Hematopoietic multipotent progenitor cell (in vitro differentiated cells): ENCODE data around the gene EPHB4. TPM values are rescaled to one million over a fixed set of nuclear protein-coding genes. Genes with fewer than 3 reads are reported as not detected.
"Not testable (repeated sequence)": the region's sequence is repeated elsewhere in the genome, so short reads cannot be mapped to it uniquely, and the experiment has no call there.

Source experiments
- DNase-seq, 3 donors: peaks; one replicate each; pipeline ENCODE4 v3.0.0-alpha.2; 2011 to 2015; ENCODE audit warnings: low read depth in 2 of 3, low spot score in 2 of 3
- total RNA-seq: library from RNA; depleted of rRNA; stranded (reverse); fragments of >200 nt; gene quantifications from one replicate; pipeline ENCODE4 v1.2.3, GENCODE V29; 2012

The EPHB4 gene
- total RNA-seq, 1 donor, result 20.5 TPM

DNA sequence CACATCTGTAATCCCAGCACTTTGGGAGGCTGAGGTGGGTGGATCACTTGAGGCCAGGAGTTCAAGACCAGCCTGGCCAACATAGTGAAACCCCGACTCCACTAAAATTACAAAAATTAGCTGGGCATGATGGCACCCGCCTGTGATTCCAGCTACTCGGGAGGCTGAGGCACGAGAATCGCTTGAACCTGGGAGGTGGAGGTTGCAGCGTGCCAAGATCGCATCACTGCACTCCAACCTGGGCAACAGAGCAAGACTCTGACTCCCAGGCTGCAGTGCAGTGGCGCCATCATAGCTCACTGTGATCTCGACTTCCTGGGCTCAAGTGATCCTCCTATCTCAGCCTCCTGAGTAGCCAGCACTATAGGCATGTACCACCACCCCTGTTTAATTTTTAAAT is 27.6 kb upstream of the EPHB4 start:
- not testable (repeated sequence) for DNase-seq

DNA sequence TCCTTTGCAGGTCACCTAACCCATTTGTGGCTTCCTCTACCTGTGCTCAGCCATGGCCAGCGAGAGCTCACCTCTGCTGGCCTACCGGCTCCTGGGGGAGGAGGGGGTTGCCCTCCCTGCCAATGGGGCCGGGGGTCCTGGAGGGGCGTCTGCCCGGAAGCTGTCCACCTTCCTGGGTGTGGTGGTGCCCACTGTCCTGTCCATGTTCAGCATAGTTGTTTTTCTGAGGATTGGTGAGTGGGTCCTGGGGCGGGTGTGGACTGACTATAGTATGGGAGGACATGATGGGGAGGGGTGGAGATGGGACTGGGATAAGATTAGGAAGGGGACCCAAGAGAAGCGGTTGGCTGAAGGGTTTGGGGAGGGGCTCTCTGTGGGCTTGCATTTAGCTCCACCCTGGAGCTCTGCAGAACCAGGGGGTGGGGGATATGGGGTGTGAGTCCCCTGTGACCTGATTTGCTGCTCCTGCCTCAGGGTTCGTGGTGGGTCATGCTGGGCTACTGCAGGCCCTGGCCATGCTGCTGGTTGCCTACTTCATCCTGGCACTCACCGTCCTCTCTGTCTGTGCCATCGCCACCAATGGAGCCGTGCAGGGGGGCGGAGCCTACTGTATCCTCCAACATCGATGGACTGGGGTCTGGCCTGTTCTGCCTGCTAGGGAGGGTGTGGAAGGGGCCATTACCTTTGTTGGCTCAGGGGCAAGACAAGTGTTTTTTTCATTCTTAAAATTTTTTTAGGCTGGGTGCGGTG is 27.0 kb upstream of the EPHB4 start:
- no peak for DNase-seq

DNA sequence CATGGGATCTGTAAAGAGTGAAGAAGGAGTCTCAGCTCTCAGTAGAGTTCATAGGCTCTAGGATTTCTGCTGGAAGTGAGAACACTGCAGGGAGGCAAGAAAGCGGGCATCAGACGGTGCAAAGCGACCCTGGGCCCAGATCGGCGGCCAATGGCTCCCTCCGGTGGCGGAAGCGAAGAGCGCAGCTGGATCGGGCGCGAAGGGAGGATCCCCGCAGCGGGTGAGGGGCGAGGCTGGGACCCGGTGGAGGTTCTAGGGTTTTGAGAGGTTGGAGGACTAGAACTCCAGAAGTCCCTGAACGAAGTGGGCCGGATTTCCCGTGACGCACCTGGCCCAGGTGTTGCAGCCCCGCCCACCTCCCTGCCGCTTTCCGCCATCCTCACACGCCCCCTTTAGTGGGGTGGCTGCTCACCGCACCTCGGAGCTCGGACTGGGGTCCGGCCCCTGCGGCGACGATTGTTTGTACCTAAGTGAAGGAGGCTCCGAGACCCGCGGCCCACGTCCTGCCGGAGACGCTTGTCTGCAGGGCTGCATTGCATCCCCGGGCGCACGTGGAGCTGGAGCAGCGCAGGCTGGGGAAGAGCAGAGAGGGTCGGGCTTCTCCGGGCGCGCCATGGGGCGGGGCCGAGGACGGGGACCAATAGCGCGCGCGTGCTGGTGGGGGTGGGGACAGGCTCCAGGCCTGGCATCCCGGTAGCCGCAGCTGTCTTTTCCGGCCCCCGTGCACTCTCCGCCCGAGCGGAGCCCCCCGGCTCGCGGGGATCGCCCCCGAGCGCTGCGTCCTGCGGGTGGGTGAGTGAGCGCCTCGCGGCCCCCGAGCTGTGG is 24.9 kb upstream of the EPHB4 start, which contains the start of gene SLC12A9:
Gene SLC12A9, plus strand, starts transcription at position 666 of the 825 bp plus-strand sequence. CDS start 1,485 bp downstream, outside the sequence.
- peak; percentile 67 to 81 (median 75) for DNase-seq

DNA sequence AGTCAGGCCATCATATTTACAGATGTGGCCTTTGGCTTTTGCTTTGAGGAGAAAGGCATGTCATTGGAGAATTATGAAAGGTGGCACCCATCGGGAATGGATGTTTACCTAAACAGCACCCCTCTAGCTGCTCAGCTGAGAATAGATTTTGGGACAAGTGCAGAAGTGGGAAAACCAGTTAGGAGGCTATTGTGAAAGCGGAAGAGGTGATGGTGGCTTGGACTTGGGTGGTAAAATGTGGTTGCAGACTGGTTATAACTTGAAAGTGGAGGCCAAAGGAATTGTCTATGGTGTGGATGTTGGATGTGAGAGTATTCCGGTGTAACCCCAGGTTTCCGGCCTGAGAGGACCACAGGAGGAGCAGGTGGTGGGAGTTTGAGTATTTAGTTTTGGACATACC is 20.0 kb upstream of the EPHB4 start:
- DNase-seq, result no peak

DNA sequence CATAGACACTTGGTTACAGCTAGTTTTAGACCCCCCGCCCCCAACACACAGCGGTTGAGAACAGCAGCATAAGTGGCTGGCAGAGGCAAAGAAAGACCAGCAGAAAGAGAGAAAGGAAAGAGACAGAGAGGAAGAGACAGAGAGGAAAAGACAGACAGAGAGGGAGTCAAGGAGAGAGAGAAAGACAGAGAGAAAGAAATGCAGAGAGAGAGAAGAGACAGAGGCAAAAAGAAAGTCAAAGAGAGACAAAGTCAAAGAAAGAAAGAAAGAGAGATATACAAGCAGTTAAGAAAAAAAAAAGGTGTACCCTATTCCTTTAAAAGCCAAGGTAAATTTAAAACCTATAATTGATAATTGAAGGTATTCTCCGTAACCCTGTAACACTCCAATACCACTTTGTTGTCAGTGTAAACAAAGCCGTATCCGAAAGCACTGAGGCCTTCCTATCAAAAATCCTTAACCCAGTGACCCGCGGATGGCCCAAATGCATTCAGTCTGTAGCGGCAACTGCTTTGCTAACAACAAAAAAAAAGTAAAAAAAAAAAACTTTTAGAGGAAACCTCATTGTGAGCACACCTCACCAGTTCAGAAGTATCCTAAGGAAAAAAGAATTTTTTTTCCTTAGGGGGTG is 13.3 kb upstream of the EPHB4 start:
- no peak for DNase-seq

DNA sequence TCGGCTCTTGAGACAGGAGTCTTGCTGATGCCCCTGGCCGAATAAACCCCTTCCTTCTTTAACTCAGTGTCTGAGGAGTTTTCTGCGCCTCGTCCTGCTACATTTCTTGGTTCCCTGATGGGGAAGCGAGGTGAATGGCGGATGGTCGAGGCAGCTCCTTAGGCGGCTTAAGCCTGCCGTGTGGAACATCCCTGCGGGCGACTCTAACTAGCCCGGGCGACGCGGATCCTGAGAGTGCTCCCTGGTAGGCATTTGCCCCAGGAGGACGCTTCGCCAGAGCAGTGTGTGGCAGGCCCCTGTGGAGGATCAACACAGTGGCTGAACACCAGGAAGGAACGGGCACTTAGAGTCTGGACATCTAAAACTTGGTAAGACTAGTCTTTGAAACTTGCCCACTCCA is 12.0 kb upstream of the EPHB4 start:
- DNase-seq, result no peak

DNA sequence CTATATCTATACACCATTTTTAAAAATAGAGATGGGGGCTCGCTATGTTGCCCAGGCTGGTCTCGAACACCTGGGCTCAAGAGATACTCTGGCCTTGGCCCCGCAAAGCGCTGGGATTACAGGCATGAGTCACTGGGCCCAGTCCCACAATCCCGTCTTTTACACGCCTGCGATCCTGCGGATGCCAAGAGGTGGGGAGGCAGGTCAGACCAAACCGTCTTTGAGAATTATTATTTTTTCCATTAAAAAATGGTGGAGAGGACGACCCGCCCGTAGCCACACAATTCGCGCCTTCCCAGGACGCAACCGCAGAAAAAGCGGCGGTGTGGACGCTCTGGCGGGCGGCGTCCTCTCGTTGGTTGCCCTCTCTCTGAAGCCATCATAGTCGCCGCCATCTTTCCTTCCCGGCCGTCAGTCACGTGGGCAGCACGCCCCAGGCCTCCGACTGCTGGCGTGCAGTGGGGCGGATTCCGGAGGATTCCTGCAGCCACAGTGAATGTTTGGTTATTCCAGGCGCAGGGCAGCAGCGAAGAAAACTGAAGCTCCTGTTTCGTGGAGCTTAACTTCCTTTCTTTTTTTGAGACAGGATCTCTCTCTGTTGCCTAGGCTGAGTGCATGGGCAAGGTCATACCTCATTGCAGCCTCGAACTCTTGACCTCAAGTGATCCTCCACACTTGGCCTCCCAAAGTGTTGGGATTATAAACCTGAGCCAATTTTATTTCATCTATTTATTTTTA is 9.9 kb upstream of the EPHB4 start:
- peak; percentile 35 to 85 (median 80) for DNase-seq

DNA sequence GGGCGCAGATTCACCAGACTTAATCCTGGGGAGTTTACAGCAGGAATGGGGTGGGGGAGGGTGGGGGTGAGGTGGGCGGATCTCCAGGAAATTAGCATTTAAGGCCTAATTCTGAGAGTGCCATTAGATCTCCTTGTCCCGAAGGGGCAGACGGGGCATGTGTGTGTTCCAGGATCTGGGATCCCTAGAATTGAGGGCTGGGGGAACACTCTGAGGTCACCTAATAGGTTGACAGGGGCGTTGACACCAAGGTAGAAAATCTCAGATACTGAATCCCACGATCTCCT is 9.4 kb upstream of the EPHB4 start:
- no peak for DNase-seq

DNA sequence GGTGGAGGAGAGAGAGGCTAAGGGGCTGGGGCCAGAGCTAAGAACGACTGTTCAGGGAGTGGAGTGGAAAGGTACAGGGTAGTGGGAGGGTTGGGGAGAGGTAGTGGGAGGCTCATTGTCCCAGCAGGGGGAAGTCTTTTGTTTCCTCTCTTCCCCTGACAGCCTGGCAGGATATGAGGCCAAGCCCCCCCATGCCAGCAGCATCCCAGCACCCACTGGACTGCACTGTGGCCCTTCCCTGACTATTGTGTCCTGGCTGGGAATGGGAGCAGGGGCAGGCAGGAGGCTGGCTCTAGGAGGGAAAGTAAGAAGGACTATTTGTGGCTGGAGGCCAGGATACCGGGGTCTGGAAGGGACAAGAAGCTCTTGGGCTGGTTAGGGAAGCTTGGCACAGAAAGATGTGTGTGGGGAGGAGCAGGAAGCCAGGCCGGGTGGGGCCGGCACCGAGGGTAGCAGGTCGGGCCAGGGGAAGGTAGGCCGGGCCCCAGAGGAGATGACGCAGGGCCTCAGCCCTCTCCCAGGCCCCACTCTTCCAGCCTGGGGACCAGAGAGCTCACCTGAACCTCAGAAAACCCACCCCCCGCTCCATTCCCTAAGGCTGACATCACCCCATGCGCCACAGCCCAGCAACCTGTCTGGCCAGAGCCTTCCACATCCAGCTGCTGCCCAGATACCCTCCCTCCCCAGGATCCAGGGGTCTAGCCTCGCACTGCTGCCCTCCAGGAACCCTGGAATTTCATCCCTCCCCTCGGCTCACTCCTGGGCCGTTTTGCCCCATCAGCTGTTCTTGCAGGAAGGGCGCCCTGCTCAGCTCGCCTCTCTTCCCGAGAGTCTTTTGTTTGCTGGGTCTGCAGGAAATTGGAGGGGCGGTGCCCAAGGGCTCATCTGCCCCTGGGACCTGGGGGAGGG is 8.8 kb upstream of the EPHB4 start:
- no peak for DNase-seq

DNA sequence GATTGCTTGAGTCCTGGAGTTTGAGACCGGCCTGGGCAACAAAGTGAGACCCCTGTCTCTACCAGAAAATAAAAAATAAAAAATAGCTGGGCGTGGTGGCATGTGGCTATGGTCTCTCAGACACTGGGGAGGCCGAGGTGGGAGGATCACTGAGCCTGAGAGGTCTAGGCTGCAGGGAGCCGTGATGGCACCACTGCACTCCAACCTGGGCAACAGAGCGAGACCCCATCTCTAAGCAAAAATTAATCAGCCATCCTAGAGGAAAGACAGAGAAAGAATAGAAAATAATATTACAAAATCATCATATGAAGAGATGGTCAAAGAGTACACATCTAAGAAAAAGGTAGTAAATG is 4.9 kb upstream of the EPHB4 start:
- no peak for DNase-seq

DNA sequence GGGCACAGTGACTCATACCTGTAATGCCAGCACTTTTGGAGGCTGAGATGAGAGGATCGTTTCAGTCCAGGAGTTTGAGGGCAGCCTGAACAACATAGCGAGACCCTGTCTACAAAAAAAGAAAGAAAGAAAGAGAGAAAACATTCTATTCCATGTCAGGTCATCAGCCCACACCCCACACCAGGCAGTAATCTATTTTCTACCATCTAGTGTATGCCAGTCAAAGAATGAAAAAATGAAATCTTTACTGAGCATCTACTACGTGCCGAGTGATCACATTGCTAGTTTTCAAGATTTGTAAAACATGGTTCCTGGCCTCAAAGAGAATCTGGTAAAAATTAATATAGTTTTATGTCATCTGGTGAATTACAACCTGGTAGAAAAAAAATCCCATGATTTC is 3.1 kb upstream of the EPHB4 start:
- no peak for DNase-seq

DNA sequence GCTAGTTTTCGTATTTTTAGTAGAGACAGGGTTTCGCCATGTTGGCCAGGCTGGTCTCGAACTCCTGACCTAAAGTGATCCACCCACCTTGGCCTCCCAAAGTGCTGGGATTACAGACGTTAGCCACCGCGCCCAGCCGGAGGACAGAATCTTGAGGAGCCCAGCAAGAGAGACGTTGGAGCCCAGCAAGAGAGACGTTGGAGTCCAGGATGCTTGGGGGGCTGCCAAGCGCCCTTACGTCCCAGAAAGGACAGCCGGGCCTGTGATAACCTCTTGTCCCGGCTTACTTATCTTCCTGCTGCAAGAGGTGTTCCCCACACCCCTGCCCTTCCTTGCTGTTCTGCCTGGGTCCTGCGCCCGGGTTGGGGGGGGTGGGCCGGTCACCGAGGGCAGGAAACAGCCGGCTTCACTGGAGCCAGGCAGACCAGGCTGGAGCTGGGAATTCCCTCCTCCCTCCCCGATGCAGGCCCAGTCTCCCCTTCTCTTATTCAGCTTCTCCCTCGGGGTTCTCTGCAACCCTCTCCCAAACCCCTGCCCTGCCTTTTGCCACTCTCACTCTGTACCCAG is 1.9 kb upstream of the EPHB4 start:
- peak in 1 of 3 donors; percentile 20 for DNase-seq

DNA sequence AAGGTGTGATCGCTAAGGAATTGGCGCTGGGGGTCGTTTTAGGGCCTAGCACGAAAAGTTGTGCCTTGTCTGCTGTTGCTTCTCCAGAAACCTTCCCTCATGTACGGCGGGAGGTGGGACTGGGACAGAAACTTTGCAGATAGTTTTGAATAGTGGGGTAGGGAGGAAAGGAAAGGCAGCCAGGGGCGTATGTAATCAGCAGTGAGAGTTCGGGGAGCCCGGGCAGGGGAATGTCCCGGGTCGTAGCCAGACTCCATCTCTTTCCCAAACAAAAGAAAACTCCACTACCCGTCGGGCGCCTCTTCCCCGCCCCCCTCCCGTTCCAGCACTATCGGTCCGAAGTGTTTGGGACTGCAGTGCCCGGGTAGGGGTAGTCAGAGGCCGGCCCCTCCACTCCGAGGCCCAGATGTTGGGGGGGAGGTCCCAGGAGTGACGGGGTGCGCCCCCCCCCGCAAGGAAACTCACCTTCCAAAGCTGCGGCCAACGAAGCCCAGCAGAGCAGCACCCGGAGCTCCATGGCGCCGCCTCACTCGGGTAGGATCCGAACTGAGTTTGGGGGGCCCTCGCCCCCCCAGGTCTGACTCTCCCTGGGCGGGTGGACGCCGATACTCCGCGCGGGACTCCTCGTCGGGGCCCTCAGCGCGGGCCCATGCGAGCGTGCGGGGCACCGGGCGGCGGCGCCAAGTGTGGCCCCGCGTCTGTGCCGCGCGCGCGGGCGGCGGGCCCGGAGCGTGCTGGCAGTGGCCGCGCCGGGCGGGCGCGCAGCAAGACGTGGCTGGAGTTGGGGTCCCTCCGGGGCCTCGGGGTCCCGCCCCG is 601 bp downstream of the EPHB4 start:
- DNase-seq, result peak in 1 of 3 donors; percentile 18

DNA sequence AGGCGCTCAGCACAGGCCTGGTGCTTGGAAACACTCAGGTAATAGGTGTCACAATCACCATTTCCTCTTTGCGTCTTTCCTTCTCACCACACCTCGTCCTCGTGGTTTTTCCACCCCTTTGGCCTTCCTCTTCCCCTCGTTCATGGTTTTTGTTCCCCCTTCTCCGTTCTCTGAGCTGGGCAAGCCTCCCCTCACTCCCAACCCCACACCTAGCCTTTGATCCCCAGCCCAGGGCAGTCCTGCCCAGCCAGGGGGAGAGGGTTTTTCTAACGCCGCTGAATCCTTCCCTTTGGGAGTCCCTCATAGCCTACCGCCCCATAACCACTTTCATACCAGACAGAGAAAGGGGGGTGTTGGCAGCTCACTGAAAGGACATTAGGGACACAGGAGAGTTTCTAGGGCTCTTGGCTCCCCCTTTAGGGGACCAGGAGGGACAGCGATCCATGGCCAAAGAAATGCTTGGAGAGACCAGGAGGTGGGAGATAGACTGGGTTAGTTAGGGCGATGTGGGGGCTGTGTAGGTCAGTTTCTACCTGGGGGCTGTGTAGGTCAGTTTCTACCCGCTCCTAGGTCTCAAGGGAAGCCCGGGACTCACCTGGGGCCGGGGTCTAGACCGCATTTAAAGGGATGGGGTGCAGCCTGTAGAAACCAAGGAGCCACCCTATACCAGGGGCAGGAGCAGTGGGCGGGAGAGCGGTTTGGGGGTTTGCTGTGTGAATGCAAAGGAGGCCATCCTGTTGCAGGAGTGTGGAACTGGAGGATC is 1.4 kb downstream of the EPHB4 start:
- DNase-seq, result peak in 2 of 3 donors; percentile 45 to 61

DNA sequence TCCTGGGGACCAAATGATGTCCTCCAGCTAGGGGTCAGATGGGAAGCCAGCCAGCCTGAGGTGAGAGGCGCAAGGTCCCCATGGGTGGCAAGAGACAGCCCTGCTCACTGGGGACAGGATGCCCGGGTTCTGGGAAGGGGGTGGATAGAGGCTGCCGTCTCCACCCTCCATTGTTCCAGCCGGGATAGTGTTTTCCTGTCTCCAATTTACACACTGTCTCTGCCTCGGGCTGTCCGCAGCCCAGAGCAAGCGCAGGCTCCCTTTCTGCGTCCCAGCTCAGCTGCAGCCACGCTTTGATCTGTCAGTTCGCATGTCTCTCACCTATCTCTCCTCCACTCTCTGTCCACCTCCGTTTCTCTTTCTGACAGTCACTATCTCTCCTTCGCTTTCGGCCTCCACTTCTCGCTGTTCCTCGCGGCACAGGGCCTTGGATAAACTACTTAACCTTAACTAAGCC is 2.1 kb downstream of the EPHB4 start:
- no peak for DNase-seq

DNA sequence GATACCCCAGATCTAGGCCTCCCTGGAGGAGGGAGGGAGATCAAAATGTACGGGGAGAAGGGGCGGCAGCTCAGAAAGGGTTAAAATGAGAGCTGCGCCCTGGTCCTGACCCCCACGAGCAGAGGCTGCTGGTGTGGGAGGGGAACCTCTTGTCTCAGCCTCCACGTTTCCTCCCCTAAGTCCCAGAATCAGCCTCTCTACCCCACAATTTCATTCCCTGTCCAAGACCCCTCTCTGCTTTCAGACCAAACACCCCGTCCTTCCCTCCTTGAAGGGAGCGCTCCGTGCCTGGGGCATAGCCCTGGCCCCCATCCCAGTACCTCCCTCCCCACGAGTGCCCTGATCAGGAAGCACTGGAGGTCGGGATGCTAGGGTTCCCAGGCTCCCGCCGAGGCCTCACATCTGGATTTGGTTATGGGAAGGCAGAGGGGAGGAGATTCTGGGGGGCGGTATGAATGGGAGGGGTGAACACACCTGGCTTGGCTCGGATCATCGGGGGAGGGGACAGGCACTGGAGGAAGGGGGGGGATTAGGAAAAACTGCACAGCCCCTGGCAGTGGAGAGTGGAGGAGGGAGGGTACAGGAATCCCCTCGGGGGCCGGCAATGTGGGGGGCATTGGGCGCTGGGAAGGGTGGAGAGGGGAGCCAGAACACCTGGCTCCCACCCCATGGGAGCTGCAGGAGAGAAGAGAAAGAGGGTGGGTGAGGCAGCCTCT is 2.7 kb downstream of the EPHB4 start:
- no peak for DNase-seq

DNA sequence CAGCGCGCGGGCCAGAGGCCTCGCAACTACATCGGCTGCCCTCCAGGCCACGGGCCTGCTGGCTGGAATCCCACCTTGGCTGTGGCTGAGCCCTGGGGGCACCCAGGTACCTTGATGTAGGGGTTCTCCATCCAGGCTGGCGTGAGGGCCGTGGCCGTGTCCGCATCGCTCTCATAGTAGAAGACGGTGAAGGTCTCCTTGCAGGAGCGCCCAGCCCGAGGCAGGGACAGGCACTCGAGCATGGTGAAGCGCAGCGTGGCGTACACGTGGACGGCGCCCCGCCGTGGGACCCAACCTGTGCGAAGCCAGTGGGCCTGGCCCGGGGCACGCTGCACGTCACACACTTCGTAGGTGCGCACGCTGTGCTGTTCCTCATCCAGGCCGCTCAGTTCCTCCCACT is 3.8 kb downstream of the EPHB4 start:
- no peak for DNase-seq
